GM12872 (cell line): ENCODE results near the gene GPNMB.

ENCODE experiments used
- CTCF ChIP-seq: IDR thresholded peaks from 3 replicates; pipeline ENCODE4 v1.5.1; 2011; ENCODE audit warnings: low read depth, mild to moderate bottlenecking, low read length, moderate library complexity; ENCODE audit not compliant: insufficient read depth

Gene GPNMB

GRCh38 chr7:23216021-23216420 lies 30.6 kb upstream of the GPNMB start:
- TF ChIP-seq CTCF = no peak

DNA sequence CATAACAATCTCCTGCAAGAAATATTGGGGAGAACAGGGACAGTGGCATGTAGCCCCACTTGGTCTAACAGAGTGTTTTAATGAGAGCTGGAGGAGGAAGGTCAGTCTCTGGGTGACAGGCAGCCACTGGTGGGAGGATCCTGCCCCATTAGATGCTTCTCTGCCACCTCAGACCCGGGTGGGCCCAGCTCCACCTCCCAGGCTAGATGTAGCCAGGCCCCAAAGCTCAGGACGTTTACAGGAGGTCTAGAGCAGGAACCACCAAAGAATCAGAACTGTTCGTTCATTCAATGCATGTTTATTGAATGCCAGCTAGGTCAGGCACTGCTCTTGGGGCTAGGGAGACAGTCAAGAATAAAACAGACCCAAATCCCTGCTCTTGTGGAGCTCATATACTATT lies 28.4 kb upstream of the GPNMB start:
- no peak for TF ChIP-seq CTCF

- TF ChIP-seq CTCF = no peak
These were observed 25.8 kb upstream of the GPNMB start for GRCh38 chr7:23220690-23221305.

DNA sequence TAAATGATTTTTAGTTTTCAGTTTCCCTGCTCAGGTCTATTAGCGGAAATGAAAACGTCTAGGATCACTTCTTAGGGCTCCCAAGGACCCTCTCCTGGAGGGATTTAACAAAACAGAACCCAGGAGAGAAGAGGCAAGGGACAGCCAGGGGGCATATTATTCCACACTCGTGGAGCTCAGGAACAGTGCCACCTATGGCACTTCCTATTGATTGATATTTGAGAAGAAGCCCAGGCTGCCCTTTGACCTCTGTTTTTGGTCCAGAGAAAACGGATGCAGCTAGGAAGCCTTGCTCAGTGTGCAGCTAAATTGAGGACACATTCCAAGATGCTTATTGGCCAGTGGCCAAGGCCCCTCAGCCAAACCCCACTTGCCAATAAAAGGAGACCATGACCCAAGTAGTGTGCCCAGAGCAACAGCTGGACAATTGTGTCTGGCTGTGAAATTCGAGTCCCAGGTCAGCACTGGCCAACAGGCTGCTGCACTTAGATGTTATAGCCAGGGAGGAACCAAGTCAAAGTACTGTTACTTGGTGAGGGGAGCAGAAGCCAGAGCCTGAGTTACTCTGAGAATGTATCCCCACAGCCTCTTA lies 24.0 kb upstream of the GPNMB start:
- TF ChIP-seq CTCF = no peak

DNA sequence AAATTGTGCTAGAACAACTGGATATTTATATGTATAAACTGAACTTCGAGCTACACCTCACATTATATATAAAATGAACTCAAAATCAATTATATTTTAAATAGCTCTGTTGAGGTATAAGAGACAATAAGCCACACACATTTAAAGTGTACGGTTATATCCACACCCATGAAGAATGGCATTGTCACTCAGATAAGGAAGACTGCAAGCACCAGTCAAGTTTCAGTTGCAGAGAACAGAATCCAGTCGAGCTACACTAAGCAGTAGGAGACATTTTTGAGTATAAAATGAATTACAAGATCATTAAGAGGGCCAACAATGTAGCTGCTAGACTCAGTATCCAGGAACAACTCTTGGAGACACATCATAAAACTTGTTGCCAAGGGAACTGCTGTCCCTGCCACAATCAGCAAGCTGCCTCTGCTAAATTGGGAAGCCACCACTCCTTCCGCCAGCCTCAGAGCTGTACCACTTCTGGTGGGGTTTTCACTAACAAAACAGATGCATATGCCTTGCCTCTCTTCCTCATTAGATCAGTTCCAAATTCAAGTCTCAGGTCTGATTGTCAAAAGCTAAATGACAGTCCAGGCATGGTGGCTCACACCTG lies 19.6 kb upstream of the GPNMB start:
- no peak for TF ChIP-seq CTCF

GRCh38 chr7:23228412-23228811 lies 18.2 kb upstream of the GPNMB start:
- TF ChIP-seq CTCF = no peak

- no peak for TF ChIP-seq CTCF
These were observed 15.9 kb upstream of the GPNMB start for GRCh38 chr7:23230641-23231101.
